Panc1 (cell line): ENCODE measurements around the gene SMIM1.

Experiments used
- POLR2AphosphoS5 ChIP-seq: IDR thresholded peaks from 2 replicates; pipeline ENCODE4 v1.6.1; 2012; ENCODE audit warnings: mild to moderate bottlenecking, low read depth, low read length, moderate library complexity
- SIN3A ChIP-seq: IDR thresholded peaks from 2 replicates; pipeline ENCODE4 v1.6.1; 2012; ENCODE audit warnings: low read depth, mild to moderate bottlenecking, low read length, moderate library complexity, borderline replicate concordance; ENCODE audit not compliant: insufficient read depth
- TCF7L2 ChIP-seq: IDR thresholded peaks from 2 replicates; pipeline ENCODE4 v1.6.1; 2011; ENCODE audit warnings: mild to moderate bottlenecking, low read depth, low read length, inconsistent platforms
- TF ChIP-seq, protein P1 (sequence below): fragments of 450-650 bp; IDR thresholded peaks from 2 replicates; pipeline ENCODE4 v1.5.1; 2017; ENCODE audit warnings: mild to moderate bottlenecking

DNA sequence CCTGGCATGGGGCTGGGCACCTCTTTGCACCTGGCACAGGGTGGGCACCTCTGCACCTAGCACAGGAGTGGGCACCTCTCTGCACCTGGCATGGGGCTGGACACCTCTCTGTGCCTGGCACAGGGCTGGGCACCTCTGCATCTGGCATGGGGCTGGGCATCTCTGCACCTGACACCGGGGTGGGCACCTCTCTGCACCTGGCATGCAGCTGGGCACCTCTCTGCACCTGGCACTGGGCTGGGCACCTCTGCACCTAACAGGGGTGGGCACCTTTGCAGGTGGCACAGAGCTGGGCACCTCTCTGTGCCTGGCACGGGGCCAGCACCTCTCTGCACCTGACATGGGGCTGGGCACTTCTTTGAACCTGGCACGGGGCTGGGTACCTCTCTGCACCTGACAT lies 49.7 kb upstream of the SMIM1 start:
- TF ChIP-seq, protein P1, sequence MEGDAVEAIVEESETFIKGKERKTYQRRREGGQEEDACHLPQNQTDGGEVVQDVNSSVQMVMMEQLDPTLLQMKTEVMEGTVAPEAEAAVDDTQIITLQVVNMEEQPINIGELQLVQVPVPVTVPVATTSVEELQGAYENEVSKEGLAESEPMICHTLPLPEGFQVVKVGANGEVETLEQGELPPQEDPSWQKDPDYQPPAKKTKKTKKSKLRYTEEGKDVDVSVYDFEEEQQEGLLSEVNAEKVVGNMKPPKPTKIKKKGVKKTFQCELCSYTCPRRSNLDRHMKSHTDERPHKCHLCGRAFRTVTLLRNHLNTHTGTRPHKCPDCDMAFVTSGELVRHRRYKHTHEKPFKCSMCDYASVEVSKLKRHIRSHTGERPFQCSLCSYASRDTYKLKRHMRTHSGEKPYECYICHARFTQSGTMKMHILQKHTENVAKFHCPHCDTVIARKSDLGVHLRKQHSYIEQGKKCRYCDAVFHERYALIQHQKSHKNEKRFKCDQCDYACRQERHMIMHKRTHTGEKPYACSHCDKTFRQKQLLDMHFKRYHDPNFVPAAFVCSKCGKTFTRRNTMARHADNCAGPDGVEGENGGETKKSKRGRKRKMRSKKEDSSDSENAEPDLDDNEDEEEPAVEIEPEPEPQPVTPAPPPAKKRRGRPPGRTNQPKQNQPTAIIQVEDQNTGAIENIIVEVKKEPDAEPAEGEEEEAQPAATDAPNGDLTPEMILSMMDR = no peak
- TF ChIP-seq POLR2AphosphoS5 (no peak), SIN3A (no peak), TCF7L2 (no peak)
